HK-2 (cell line): ENCODE data around the gene SPTB.
A peak's percentile ranks its signal among the peaks of the same experiment; 100 is the strongest.
"Not testable (repeated sequence)": the region's sequence is repeated elsewhere in the genome, so short reads cannot be mapped to it uniquely, and the experiment has no call there.

Experiments
- DNase-seq: peaks from one replicate; pipeline ENCODE4 v3.0.0-alpha.2; 2018; ENCODE audit not compliant: unreplicated experiment

The SPTB gene

GRCh38 chr14:64821651-64822050 lies 58.1 kb downstream of the SPTB start:
- DNase-seq, result no peak

DNA sequence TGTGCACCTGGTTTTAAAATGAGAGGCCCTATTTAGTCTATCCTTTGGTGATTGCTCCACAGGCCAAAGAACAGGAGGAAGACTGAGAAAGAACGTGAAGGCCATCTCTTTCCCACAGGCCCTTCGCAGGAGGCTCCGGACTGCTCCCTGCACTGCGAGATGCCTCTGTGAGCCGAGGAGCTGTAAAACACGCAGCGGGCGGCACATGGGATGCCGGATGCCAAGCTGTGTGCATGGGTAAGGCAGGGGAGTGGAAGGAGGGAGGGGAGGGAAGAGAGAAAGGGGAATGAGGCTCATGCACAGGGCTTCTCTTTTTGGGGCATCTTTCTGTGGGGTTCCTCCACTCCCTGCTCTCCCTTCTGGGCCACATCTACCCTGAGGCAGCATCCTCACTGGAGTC lies 61.6 kb downstream of the SPTB start:
- DNase-seq, result no peak

- DNase-seq, result no peak
These were observed 62.1 kb downstream of the SPTB start for GRCh38 chr14:64817631-64818030.

GRCh38 chr14:64816221-64816783 lies 63.4 kb downstream of the SPTB start:
- DNase-seq, result no peak

DNA sequence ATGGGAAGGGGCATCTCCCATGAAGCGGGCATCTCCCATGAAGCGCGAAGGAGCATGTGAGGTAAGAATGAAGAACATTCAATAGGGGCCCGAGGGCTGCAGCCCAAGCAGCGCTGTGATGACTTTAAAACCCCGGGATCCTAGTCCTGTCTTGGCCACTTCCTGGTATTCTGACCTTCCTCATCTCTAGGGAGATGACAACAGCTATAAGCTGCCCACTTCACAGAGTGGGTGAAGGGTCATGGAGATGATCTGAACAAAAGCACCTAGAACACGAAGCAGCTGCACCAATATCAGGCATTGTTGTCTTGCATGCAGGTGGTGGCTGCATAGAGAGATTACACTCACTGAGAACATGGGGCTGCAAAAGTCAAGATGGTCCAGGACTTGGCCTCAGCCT lies 64.5 kb downstream of the SPTB start:
- DNase-seq, result no peak

- DNase-seq, result no peak
These were observed 67.3 kb downstream of the SPTB start for GRCh38 chr14:64812412-64812811.

DNA sequence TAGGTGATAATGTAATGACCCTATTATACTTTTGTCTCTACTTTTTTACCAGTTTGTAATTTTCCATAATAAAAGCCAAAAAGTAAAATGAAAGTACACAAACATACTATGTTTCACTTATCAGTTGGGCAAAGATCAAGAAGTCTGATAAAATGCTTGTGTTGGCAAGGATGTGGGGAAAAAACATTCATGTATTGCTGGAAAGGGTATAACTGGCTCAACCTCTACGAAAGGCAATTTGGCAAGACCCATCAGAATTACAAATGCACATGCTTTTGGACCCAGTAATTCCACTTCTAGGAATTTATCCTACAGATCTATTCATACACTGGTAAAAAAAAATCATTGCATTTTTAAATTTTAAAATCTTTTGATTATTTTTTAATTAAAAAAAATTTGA lies 68.0 kb downstream of the SPTB start:
- DNase-seq, result no peak

DNA sequence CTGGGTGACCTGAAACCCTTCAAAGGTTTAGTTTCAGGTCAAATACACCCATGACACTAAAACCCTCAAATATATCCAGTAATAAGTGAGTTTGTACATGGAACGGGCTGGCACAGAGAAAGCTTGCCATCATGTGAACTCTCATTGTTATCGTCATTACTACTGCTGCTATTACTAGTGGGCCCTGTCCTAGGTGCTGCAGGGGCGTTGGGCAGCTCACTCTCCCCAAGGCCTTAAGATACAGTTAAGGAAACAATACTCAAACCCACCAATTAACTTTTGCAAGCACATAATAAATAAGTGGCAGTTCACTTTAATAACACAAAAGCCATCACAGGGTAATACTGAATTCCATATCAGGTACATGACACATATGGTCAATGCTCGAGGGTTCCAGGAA lies 71.3 kb downstream of the SPTB start:
- no peak for DNase-seq

GRCh38 chr14:64807551-64807950 lies 72.2 kb downstream of the SPTB start:
- DNase-seq, result no peak

GRCh38 chr14:64806862-64807495 lies 72.7 kb downstream of the SPTB start:
- no peak for DNase-seq

DNA sequence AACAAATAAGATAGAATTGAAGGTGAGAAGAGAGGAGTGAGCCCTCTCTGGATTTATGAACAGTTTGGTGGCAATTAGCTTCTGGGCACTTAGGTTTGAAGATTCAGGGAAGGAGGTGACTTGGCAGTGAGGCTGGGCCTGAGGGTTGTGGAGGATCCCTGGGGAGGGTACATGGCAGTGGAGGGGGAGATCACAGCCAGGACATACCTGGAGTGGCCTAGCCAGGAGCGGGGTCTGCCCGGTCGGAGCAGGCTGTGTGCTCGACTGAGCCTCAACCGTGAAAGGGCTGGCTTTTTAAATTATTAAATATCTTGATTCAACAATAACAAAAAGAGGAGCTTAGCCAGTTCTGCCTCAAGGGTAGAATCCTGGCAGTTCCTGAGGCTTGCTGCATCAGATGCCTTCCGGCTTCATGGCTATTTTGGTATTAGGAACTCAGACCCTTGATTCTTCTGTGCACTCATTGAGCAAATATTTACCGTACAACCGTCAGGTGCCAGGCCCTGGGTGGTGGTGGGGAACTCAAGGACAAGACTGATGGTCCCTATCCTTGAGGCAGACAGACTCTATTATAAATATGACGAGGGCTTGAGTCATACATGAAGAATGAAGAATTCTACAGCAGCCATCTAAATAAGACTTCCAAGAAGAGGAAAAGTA lies 73.4 kb downstream of the SPTB start:
- peak; percentile 56 for DNase-seq

DNA sequence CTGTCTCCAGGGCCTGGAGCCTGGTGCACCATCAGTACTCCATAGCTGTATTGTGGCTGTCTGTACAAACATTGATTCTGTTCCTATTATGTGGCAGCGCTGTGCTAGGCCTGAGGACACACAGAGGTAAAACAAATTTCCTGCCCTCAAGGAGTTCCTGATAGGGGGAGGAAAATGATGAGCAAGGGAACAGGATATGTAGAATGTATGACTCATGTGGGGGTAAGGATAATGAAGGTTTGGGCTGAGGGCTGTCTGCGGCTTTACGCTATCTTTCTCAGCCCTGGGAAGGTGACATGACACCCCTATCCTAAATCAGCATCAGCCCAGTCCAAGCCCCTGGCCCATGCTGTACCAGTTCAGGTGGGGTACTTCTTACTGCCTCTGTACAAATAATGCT lies 74.1 kb downstream of the SPTB start:
- DNase-seq, result not testable (repeated sequence)

DNA sequence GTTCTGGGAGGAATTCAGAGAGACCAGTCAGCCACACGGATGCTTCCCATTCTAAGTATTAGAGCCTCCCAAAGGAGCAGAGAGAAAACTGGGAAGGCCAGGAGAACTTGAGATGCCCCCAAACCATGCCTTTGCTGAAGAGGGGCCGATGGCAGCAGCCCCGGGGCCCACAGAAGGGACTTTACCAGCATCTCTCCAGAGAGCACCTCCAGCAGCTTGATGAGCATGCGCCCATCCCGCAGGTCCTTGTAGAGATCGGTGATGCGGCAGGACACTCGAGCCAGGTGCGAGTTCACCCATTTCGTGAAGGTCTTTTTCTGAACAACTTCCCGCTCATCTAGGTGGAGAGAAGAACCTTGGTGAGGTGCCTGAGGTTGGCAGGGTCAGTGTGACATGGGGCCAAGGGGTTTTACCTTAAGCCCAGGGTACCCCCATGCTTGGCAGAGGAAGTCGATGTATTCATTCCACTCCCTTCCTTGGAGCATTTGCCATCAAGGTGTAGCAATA lies 74.9 kb downstream of the SPTB start:
- no peak for DNase-seq

DNA sequence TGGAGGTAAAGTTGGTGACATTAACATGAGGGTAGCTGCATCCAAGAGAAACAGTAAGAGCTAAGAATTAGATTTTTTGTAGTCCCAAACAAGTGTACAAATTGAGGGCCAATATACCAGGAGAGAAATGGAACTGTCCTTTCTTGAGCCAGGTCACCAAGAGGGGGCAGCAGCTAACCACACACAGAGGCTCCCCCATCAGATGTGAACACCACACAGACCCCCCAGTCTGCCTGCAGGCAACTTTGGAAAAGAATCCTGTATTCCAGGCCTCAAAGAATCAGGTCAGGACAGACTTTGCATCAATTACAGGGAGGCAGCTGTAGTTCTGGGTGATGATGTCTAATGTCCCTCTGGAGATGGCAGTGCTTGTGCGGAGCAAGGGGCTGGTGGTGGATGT lies 77.9 kb downstream of the SPTB start:
- DNase-seq, result no peak

DNA sequence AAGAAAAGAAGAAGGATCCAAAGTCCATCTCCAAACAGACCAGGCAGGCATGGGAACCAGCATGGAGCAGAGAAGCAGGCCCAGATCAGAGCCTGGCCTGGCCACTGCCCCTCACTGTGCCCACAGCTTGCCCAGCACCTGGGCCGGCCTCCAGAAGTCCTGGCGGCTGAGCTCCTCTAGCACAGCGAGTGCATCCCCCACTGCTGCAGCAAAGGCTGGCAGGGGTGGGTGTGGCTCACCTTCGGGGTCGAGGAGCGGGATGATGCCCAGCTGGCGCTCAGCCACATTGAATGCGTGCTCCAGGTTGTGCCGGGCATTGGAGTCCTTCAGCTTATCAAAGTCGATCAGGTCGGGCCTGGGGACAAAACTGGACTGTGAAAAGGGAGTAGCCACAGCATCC lies 78.7 kb downstream of the SPTB start:
- no peak for DNase-seq

DNA sequence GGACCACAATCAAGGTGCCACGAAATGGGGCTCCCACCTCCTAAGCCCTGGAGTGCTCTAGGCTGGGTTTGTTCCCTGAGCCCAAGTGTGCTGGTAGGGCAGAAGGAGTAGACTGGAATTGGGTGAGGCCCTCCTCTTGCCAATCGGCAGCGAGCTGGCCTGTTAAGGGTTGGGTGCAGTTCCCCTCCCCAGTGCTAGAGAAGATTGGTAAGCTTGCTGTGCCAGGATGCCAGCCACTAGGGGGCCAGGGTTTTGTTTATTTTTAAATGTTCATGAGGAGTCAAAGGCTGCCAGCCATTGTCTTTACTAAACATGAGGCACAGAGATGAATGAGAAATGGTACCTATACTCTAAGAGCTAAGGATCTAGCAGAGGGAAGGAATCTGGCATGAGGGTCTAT lies 79.7 kb downstream of the SPTB start:
- no peak for DNase-seq

- no peak for DNase-seq
These were observed 80.2 kb downstream of the SPTB start for GRCh38 chr14:64799555-64799954.

GRCh38 chr14:64796369-64796768 lies 83.3 kb downstream of the SPTB start:
- DNase-seq, result no peak

DNA sequence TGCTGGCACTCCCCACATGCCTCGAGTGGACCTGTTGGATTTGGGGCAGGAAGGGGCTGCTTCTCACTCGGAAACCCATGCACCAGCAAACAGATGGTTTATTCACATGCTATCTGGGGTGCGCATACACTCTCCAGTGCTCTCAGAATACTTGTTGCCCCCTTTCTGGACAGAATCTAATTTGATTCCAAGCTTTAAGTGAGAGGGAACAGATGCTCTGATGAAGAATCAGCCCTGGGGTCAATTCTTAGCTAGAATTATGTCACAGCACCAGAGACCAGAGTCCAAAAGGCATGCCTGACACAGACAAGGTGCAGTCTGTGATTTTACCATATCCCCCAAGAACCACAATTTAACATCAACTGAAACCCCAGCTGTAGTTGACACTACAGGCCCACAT lies 83.8 kb downstream of the SPTB start:
- DNase-seq, result no peak

DNA sequence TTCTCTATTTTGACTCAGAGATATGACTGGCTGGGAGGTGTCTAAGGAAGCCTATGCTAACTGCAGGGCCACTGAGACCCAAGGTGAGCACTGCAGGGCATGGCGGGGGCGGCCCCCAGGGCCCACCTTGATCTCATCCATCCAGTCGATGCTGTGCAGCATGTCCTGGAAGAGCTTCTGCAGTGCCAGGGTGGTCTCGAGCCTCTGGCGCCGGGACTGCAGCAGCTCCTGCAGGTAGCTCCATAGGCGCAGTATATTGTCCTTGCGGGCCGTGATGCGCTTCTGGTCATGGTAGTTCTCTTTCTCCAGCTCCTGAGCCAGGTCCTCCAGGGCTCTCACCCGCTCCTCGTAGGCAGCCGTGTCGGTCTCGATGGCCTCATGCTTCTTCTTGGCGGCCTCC lies 84.5 kb downstream of the SPTB start:
- DNase-seq, result no peak

GRCh38 chr14:64792871-64793560 lies 86.7 kb downstream of the SPTB start:
- no peak for DNase-seq

DNA sequence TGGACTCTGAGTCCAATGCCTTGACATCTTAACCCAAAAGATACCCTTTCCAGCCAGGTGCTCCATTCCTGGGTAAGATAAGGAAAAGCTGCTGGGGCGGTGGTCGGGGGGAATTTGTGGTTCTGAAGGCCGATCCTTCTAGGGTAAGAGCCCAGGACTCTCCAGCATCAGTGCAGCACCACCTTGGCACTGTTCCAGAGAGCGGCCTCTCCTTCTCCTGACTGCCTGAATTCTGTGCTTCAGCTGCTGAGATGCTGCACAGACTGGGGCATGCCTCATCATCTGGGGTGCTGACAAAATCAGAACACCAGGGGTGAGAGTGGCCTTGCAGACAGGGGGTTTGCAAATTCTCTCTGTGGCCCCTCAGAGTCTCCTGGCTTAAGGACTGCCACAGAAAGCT lies 87.5 kb downstream of the SPTB start:
- DNase-seq, result no peak

DNA sequence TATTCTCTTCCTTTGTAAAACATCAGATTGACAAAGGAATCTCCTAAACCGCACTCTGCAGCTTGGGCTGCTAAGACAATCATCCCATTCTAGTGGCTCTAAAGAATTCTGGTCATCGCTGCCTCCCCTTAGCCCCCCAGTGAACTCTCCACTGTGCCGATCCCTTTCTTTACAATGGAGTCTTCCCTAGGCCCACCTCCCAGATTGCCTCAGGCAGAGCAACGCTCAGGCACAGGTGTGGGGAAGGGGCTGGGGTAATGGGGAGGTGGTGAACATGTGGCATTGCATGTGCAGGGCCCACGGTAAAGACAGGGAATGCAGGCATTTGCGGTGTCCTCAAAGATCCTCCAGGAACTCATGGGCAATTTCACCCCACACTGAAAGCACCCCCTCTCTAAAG lies 89.2 kb downstream of the SPTB start:
- no peak for DNase-seq
